Measurements from ENCODE around the gene FRMD4A. TPM values are rescaled to one million over a fixed set of nuclear protein-coding genes. Genes with fewer than 3 reads are reported as not detected.

The FRMD4A gene
- polyA plus RNA-seq, 4 donors = 73.7 to 101 (median 85.3) TPM

GRCh38 chr10:13644866-13645265, 685.9 kb downstream of the FRMD4A start:
- DNase-seq (ENCODE audit: low read depth in 4 of 4, low spot score in 2 of 4) = no peak

- DNase-seq (ENCODE audit: low read depth in 4 of 4, low spot score in 2 of 4) = no peak
Measured at GRCh38 chr10:13643016-13643415, 687.7 kb downstream of the FRMD4A start.

DNA sequence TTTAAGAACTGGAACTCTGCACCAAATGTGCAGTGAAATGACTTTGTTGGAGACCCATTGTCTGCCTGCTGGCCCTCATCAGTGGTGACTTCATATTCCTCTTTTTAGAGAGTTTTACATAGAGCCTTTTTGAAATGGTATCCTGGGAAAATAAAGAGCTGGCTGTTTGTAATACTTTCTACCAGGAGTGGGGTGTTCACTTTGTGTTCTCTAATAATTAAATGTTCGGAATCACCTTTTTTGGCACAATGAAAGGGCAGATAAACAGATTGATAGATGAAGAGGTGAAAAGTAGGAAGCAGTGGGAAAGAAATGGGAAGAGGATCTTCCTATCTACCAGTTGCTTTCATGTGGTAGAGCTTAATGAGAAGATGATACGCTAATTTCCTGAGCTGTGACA, 688.4 kb downstream of the FRMD4A start:
- DNase-seq (ENCODE audit: low read depth in 4 of 4, low spot score in 2 of 4) = no peak

- no peak for DNase-seq (ENCODE audit: low read depth in 4 of 4, low spot score in 2 of 4)
Measured at GRCh38 chr10:13637894-13638293, 692.8 kb downstream of the FRMD4A start.

DNA sequence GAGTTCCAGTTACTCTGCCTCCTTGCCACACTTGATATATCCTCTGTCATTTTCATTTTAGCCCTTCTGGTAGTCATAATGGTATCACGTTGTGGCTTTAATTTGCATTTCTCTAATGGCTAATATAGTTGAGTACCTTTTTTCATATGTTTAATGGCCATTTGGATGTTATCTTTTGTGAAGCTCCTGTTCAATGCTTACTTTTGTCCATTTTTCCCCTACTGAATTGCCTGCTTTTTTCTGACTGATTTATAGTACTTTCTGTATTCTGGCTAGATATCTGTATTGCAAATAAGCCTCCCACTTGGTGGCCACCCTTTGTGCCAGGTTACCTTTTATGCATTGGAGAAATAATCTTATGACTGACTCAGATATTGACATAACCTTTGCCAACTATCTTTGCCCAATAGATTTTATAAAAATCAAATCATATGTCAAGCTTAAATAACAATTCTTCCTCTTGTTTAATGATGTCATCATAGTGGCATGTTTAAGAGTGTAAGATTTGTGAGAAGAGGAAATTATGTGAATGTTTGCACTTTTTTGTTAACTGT, 693.3 kb downstream of the FRMD4A start:
- no peak for DNase-seq (ENCODE audit: low read depth in 4 of 4, low spot score in 2 of 4)

DNA sequence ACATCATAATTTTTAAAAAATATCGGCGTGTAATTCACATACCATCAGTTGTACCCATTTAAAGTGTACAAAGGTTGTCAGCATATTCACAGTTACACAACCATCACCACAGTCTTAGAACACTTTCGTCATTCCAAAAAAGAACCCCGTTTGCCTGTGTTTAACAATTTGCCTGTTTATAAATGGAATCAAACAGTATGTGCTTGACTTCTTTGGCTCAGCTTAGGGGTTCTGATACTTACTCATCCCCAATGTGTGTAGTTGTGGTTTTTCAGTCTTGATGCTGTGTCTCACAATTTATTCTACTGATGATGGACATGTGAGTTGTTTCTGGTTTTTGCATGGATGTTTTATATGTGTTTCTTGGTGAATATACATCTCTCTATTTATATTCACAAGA, 693.9 kb downstream of the FRMD4A start:
- no peak for DNase-seq (ENCODE audit: low read depth in 4 of 4, low spot score in 2 of 4)

DNA sequence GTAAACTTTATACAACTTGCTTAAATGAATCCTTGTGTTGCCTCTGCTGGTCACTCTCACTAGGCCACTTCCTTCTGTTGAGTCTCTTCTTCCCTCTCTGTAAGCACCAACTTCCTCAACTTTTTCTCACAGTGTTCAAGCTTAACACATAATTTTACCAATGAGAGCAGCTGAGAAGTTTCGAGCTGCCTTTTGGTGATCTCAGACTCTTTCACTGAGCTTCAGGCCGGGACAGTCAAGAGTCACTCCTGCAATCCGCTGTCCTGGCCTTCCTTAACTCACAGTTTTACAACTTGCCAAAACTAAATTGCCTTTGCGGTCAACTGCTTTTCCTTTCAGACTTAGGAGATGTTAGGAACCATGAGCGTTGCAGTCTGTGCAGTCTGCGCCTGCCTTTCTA, 696.5 kb downstream of the FRMD4A start:
- no peak for DNase-seq (ENCODE audit: low read depth in 4 of 4, low spot score in 2 of 4)

- DNase-seq (ENCODE audit: low read depth in 4 of 4, low spot score in 2 of 4) = no peak
Measured at GRCh38 chr10:13633689-13634088, 697.0 kb downstream of the FRMD4A start.

GRCh38 chr10:13632884-13633440, 697.8 kb downstream of the FRMD4A start:
- no peak for DNase-seq (ENCODE audit: low read depth in 4 of 4, low spot score in 2 of 4)

DNA sequence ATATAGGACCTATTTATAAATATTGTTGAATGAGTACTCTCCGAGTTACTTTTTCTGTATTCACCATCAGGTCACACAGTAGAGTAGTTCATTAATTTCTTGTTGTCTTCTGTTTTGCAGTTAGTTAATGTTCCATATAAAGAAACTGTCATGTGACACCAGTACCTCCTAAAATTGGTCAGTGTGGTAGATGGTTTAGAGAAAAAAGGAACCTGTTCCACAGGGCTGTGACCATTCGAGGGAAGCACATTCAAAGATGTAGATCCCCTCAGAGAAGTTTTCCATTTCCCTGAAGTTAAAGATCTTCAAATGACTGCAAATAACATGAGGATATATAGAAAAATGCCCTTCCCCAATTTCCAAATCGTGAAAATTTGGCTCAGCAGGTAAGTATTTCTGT, 698.3 kb downstream of the FRMD4A start:
- no peak for DNase-seq (ENCODE audit: low read depth in 4 of 4, low spot score in 2 of 4)

DNA sequence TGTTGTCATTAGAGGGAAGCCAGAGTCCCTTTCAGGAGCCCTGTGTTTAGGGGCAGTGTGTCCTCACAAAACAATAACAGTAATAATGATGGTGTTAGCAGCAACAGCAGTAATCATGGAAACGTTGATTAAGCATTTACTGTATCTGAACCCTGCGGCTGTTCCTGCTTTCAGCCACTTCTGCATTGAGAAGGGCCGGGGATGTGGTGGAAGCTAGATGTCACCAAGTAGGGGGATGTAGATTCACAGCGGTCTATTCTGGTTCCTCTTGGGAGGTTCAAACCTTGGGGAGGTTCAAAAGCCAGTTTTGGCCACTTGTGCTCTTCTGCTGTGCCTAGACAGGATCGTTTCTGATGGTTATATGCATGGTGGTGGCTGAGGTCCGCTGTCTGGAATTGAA, 699.1 kb downstream of the FRMD4A start:
- no peak for DNase-seq (ENCODE audit: low read depth in 4 of 4, low spot score in 2 of 4)

DNA sequence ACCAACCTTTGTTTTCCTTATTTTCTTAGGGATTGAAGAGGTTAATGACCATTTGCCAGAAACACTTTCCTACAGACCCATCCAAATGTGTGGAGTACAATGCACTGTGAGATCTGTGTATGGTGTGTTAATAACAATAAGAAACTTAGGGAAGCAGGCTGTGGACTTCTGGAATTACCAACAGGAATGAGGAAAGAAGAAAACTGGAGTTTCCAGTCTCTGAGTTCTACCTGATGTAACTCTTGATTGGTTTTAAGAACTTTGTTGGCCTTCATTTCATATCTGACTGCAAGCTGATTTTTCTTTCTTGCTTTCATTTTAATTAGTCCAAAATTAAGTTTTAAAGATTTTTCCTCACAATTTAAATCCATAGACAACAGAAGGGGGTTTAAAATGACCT, 700.5 kb downstream of the FRMD4A start:
- DNase-seq (ENCODE audit: low read depth in 4 of 4, low spot score in 2 of 4) = no peak

GRCh38 chr10:13629116-13629515, 701.6 kb downstream of the FRMD4A start:
- DNase-seq (ENCODE audit: low read depth in 4 of 4, low spot score in 2 of 4) = no peak

GRCh38 chr10:13628661-13629060, 702.1 kb downstream of the FRMD4A start:
- DNase-seq (ENCODE audit: low read depth in 4 of 4, low spot score in 2 of 4) = no peak

GRCh38 chr10:13627459-13628310, 703.0 kb downstream of the FRMD4A start:
- no peak for DNase-seq (ENCODE audit: low read depth in 4 of 4, low spot score in 2 of 4)

- no peak for DNase-seq (ENCODE audit: low read depth in 4 of 4, low spot score in 2 of 4)
Measured at GRCh38 chr10:13624630-13625029, 706.1 kb downstream of the FRMD4A start.

DNA sequence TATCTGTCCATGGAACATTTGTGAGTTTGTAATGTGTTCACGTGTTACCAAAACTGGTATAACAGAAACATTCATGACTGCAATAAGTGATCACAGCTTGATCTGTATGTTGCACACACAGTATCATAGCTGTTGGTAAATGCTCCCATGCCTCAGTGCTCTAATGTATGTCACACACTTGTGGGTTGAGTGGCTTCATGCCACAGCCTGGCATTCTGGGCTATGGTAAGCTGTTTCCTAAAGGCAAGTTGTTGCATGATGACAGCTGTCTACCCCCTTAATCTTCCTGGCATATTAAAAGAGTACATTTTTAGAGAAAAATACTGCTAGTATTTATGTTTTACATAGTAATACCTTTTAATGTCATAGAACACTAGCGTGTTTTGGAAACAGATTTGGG, 708.8 kb downstream of the FRMD4A start:
- DNase-seq (ENCODE audit: low read depth in 4 of 4, low spot score in 2 of 4) = no peak

- DNase-seq (ENCODE audit: low read depth in 4 of 4, low spot score in 2 of 4) = no peak
Measured at GRCh38 chr10:13617116-13617515, 713.6 kb downstream of the FRMD4A start.

DNA sequence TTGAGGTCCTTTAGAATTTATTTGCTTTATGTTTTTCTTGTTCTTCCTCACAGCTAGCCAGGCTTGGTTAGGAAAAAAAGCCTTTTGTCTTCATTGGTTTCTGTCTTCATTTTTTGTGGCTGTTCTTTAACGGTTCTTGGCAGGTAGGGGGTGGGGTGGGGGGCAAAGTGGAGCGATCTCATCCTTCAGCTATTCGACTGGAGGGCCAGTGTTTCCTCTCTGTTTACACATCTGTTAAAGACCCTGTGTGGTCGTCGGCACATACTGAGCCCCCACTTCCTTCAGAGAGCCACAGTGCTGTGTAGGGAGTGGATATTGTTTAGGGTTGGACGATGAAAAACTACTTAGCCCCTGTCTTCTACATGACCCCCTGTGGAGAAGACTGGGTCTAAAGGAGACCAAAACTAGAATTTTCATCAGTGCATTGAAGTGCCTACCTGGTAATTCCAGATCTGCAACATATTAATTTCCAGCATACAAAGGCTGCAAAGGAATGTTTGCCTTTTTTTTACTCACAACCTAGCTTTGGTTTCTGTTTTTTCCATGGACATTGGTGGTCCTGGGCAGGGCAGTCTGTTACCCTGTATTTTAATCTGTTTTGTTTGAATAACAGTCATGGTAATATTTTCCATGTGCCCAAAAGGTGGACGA, 714.9 kb downstream of the FRMD4A start:
- DNase-seq (ENCODE audit: low read depth in 4 of 4, low spot score in 2 of 4) = no peak

- no peak for DNase-seq (ENCODE audit: low read depth in 4 of 4, low spot score in 2 of 4)
Measured at GRCh38 chr10:13614530-13615332, 716.0 kb downstream of the FRMD4A start.

GRCh38 chr10:13613519-13613918, 717.2 kb downstream of the FRMD4A start:
- DNase-seq (ENCODE audit: low read depth in 4 of 4, low spot score in 2 of 4) = no peak
